Activated CD4-positive, alpha-beta memory T cell treated with anti-CD3 and anti-CD28 coated beads, Interleukin-2, amount 10 ng/mL, durations not matched to agents 7 days and 5 days (primary cell): ENCODE measurements around the gene CILP. TPM values are rescaled to one million over a fixed set of nuclear protein-coding genes. Genes with fewer than 3 reads are reported as not detected.
"Not testable (repeated sequence)": the region's sequence is repeated elsewhere in the genome, so short reads cannot be mapped to it uniquely, and the experiment has no call there.

ENCODE experiments used
- CTCF ChIA-PET: fragments of 350-600 bp; sonication (Branson Sonifier 250); formaldehyde crosslinking; loops from one replicate; lab custom pipeline; 2021; ENCODE audit warnings: antibody characterized with exemption, inconsistent platforms; lab: Charles Lee
- POLR2A ChIA-PET: fragments of 350-600 bp; sonication (Branson Sonifier 250); formaldehyde crosslinking; loops from one replicate; lab custom pipeline; 2021; ENCODE audit warnings: antibody characterized with exemption; lab: Charles Lee
- DNase-seq: peaks from one replicate; pipeline ENCODE4 v3.0.0-alpha.2; 2020
- H3K27ac Mint-ChIP-seq: one replicate; pipeline ENCODE4 v1.8.0; 2021; ENCODE audit warnings: mild to moderate bottlenecking, mixed read lengths
- H3K27me3 Mint-ChIP-seq: one replicate; pipeline ENCODE4 v1.8.0; 2021; ENCODE audit warnings: mixed read lengths
- H3K36me3 Mint-ChIP-seq: one replicate; pipeline ENCODE4 v1.8.0; 2021; ENCODE audit warnings: low read depth, mixed read lengths
- H3K4me1 Mint-ChIP-seq: one replicate; pipeline ENCODE4 v1.8.0; 2021; ENCODE audit warnings: mixed read lengths
- H3K4me3 Mint-ChIP-seq: one replicate; pipeline ENCODE4 v1.8.0; 2021; ENCODE audit warnings: mild to moderate bottlenecking, mixed read lengths
- H3K9me3 Mint-ChIP-seq: one replicate; pipeline ENCODE4 v1.8.0; 2021; ENCODE audit warnings: mixed read lengths
- total RNA-seq, 2 experiments: library from RNA; stranded (reverse); gene quantifications; one replicate each; pipeline ENCODE4 v1.2.3, GENCODE V29; 2021

CILP gene
- total RNA-seq, 2 experiments from 2014 or later, result not detected

- ChIA-PET POLR2A (no interaction called here), CTCF (no interaction called here)
- Mint-ChIP-seq H3K36me3 (no peaks in the 10 kb centered on the region), H3K9me3 (no peaks in the 10 kb centered on the region), H3K27me3 (peaks cover 9% of the 10 kb centered on the region), H3K4me3 (no peak overlapping the region), H3K27ac (no peak overlapping the region), H3K4me1 (no peaks in the 10 kb centered on the region)
- no peak for DNase-seq
These were observed 6.9 kb downstream of the CILP start for GRCh38 chr15:65204236-65204930.

GRCh38 chr15:65201918-65202317 is 9.4 kb downstream of the CILP start:
- no peaks in the 10 kb centered on the region for H3K36me3 Mint-ChIP-seq
- H3K9me3 Mint-ChIP-seq, result no peaks in the 10 kb centered on the region
- no peak overlapping the region for H3K4me3 Mint-ChIP-seq
- POLR2A ChIA-PET, result no interaction called here
- no peak for DNase-seq
- CTCF ChIA-PET, result interaction anchor here (0.6 to 1.7 kb wide), 4 partner anchors 10 to 198 kb away, joined by 3 to 4 read pairs (median 3); partner anchors contain the start of gene CILP
- H3K27ac Mint-ChIP-seq, result no peak overlapping the region
- peaks cover 9% of the 10 kb centered on the region for H3K27me3 Mint-ChIP-seq
- no peaks in the 10 kb centered on the region for H3K4me1 Mint-ChIP-seq

GRCh38 chr15:65198571-65198970 is 12.7 kb downstream of the CILP start:
- Mint-ChIP-seq H3K4me1 (no peaks in the 10 kb centered on the region), H3K9me3 (no peaks in the 10 kb centered on the region), H3K27ac (no peak overlapping the region), H3K4me3 (no peak overlapping the region), H3K27me3 (peaks cover 6% of the 10 kb centered on the region), H3K36me3 (no peaks in the 10 kb centered on the region)
- CTCF ChIA-PET, result no interaction called here
- POLR2A ChIA-PET, result no interaction called here
- no peak for DNase-seq

GRCh38 chr15:65197337-65197645 is 14.0 kb downstream of the CILP start:
- H3K4me1 Mint-ChIP-seq, result no peaks in the 10 kb centered on the region

GRCh38 chr15:65196637-65197336 is 14.5 kb downstream of the CILP start:
- POLR2A ChIA-PET, result no interaction called here
- Mint-ChIP-seq H3K27me3 (peaks cover 6% of the 10 kb centered on the region), H3K4me1 (no peaks in the 10 kb centered on the region), H3K27ac (no peak overlapping the region), H3K9me3 (no peaks in the 10 kb centered on the region), H3K36me3 (no peaks in the 10 kb centered on the region), H3K4me3 (no peak overlapping the region)
- CTCF ChIA-PET, result no interaction called here
- no peak for DNase-seq

More at GRCh38 chr15:65197337-65197645, 14.0 kb downstream of the CILP start:
- ChIA-PET POLR2A (no interaction called here), CTCF (no interaction called here)
- Mint-ChIP-seq H3K36me3 (no peaks in the 10 kb centered on the region), H3K4me3 (no peak overlapping the region), H3K9me3 (no peaks in the 10 kb centered on the region), H3K27ac (no peak overlapping the region), H3K27me3 (peaks cover 6% of the 10 kb centered on the region)
- DNase-seq, result no peak

- no peaks in the 10 kb centered on the region for H3K9me3 Mint-ChIP-seq
- H3K27ac Mint-ChIP-seq, result no peak overlapping the region
- no peak for DNase-seq
- CTCF ChIA-PET, result no interaction called here
- POLR2A ChIA-PET, result interaction anchor here (0.9 to 1.7 kb wide), 3 partner anchors 10 to 110 kb away, joined by 3 to 5 read pairs (median 4); partner anchors contain the start of genes CLPX and RNU5B-1
- no peak overlapping the region for H3K4me3 Mint-ChIP-seq
- no peaks in the 10 kb centered on the region for H3K36me3 Mint-ChIP-seq
- no peaks in the 10 kb centered on the region for H3K4me1 Mint-ChIP-seq
- H3K27me3 Mint-ChIP-seq, result peaks cover 4% of the 10 kb centered on the region
These were observed 15.7 kb downstream of the CILP start for GRCh38 chr15:65195548-65195923.

DNA sequence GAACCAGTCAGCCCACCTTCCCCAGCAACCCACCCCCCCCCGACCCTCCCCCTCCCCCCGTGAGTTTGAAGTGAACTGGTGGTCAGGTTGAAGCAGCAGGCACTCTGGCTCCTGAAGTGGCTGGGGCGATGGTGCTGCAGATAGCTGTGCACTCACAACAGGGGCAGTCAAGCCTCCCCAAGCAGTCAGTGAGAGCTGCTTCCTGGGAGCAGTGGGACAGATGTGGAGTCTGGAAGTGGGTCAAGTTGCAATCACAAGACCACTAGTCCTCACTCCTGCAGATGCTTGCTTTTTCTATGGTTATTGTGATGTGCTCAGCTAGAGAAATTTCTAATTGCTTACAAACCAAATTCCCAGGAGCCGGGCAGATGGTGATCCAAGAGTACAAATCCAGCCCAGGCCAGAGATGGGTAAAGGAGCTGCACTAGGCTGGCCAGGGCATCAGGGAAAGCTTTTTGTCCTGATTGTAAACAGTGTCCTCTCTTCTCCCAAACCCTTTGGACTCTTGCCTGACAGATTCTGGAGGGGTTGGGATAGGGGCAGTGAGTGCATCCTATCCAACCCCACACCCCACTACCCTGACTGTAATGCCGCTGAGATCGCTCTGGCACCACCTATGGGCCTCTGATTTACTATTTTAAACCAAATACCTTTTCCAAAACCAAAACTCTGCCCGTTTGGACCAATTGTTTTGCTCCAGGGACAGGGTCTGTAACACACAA is 16.3 kb downstream of the CILP start:
- H3K27ac Mint-ChIP-seq, result no peak overlapping the region
- H3K27me3 Mint-ChIP-seq, result no peaks in the 10 kb centered on the region
- no peaks in the 10 kb centered on the region for H3K4me1 Mint-ChIP-seq
- ChIA-PET POLR2A (interaction anchor here (0.9 to 1.7 kb wide), 4 partner anchors 10 to 110 kb away, joined by 3 to 5 read pairs (median 4); partner anchors contain the start of genes CLPX and RNU5B-1), CTCF (interaction anchor here (0.7 kb wide), 1 partner anchor 81 kb away, joined by 3 read pairs; no protein-coding TSS in a partner anchor)
- H3K36me3 Mint-ChIP-seq, result no peaks in the 10 kb centered on the region
- no peaks in the 10 kb centered on the region for H3K9me3 Mint-ChIP-seq
- no peak overlapping the region for H3K4me3 Mint-ChIP-seq
- DNase-seq, result no peak

- Mint-ChIP-seq H3K4me3 (no peak overlapping the region), H3K36me3 (no peaks in the 10 kb centered on the region), H3K27ac (no peak overlapping the region), H3K9me3 (no peaks in the 10 kb centered on the region), H3K27me3 (peaks cover 2% of the 10 kb centered on the region), H3K4me1 (no peaks in the 10 kb centered on the region)
- CTCF ChIA-PET, result no interaction called here
- POLR2A ChIA-PET, result no interaction called here
- DNase-seq, result no peak
These were observed 19.3 kb downstream of the CILP start for GRCh38 chr15:65192016-65192415.

GRCh38 chr15:65189102-65189740 is 22.1 kb downstream of the CILP start:
- Mint-ChIP-seq H3K27ac (no peak overlapping the region), H3K27me3 (peaks cover 2% of the 10 kb centered on the region), H3K9me3 (no peaks in the 10 kb centered on the region), H3K4me1 (peaks cover 6% of the 10 kb centered on the region), H3K36me3 (peaks cover 1% of the 10 kb centered on the region), H3K4me3 (no peak overlapping the region)
- ChIA-PET POLR2A (interaction anchor here (0.9 kb wide), 2 partner anchors 107 to 116 kb away, joined by 3 to 4 read pairs; partner anchors contain the start of gene RNU5B-1), CTCF (no interaction called here)
- peak; percentile 18 for DNase-seq

- ChIA-PET CTCF (interaction anchor here (0.7 to 4.0 kb wide), 3 partner anchors 92 to 109 kb away, joined by 3 to 26 read pairs (median 5); no protein-coding TSS in a partner anchor), POLR2A (interaction anchor here (0.9 to 1.1 kb wide), 2 partner anchors 97 to 108 kb away, joined by 3 to 4 read pairs; no protein-coding TSS in a partner anchor)
- not testable (repeated sequence) for DNase-seq, H3K4me3 Mint-ChIP-seq, H3K27ac Mint-ChIP-seq, H3K27me3 Mint-ChIP-seq, H3K9me3 Mint-ChIP-seq, H3K4me1 Mint-ChIP-seq, H3K36me3 Mint-ChIP-seq
These were observed 22.8 kb downstream of the CILP start for GRCh38 chr15:65188472-65188871.

DNA sequence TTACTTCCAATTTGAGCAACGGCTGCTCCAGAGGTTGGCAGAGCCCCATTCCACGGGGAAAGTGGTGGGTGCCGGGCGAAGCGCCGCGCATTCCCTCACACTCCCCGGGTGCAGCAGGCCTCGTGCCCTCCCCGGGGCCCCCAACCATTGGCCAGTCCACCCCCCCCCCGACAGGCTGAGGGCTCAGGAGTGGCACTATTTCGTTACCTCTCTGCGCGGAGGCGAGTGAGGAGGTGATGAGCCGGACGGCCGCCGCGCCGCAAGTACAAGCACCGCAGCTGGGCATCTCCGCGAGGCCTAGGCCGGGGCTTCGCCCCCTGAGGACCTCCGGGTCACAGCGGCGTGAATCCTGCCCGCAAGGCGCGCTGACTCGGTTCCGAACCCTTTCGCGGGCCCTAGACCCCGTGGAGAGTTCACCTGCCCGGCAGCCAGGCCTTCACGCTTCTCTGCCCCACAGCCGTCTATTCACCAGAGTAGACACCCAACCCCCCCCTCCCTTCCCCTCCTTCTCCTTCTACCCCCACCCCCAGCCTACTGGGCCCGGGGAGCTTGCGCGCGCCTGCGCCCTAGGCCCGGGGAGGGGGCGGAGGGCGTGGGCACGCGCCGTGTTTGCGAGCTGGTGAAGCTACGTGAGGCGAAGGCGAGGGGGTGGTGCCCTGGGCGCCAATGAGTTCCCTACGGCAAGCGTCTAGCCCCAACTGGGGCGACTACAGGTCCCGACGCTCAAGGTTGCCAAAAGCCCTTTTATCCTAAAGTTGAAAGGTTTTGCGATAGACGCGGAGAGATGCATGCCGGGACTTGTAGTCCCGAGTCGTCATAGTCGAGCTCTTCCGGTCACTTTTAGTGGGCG is 26.2 kb downstream of the CILP start, which contains the start of gene CLPX:
CLPX (minus strand) TSS at position 475 of the 850 bp plus-strand sequence; CDS start at position 286, 189 bp downstream.
- Mint-ChIP-seq H3K4me1 (peaks cover 21% of the 10 kb centered on the region), H3K27me3 (peaks cover 2% of the 10 kb centered on the region), H3K9me3 (no peaks in the 10 kb centered on the region), H3K4me3 (peak within 1 kb of the TSS; percentile 90), H3K36me3 (peaks cover 14% of the 10 kb centered on the region), H3K27ac (peak within 1 kb of the TSS; percentile 83)
- ChIA-PET POLR2A (interaction anchor here (0.7 to 4.6 kb wide), 18 partner anchors 10 to 291 kb away, joined by 3 to 60 read pairs (median 4); partner anchors contain the start of genes PARP16, PDCD7, RNU5A-1 and RNU5B-1), CTCF (interaction anchor here (0.7 to 4.0 kb wide), 7 partner anchors 23 to 150 kb away, joined by 3 to 26 read pairs (median 4); partner anchors contain the start of genes PARP16 and RNU5B-1)
- peak; percentile 91 for DNase-seq
